ENCODE data around the gene SLC7A5.

SLC7A5 gene

DNA sequence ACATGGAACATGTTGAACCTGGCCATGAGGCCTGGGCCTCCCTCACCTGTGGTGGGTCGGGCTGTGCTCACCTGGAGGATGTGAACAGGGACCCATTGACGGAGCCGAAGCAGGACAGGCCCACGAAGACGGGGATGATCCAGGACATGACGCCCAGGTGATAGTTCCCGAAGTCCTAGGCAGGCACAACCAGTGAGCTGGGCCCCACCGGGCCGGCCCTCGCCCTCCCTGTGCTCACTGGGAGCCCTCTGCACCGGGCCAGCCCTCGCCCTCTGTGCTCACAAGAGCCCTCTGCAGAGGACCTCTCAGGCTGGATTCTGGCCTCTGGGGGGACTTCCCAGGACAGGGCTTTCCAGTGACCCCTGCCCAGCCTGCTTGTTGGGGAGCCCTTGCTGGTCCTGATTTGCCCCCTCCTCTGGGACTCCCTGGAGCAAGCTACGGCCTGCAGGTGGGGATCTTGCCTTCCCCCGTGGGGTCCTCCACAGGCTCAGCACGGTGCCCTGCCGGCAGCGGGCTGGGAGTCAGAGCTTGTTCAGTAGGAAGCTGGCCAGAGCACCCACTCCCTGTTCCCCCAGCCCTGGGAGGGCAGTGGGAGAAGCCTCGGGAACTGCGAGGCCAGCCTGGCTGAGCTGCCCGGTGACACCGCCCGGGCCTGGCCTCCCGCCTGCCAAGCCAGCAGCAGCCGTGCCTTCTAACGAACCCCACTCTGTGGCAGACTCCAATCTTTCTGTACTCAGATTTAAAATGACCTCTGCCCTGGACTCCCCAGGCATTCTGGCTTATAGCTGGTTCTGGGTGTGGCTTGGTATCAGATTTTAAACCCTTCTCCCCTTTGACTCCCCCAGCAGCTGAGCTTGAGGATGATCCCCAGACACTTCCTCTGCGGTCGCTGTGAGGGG is 30.4 kb downstream of the SLC7A5 start:
- Histone ChIP-seq H3K4me3 (ENCODE audit: low read length, poor library complexity, severe bottlenecking) (no peak overlapping the region), H3K9me2 (replicated peaks; ENCODE audit: low read depth, low read length) (no peaks in the 10 kb centered on the region), H3K9me3 (ENCODE audit: insufficient read depth, low read depth, low read length) (no peaks in the 10 kb centered on the region), H3K4me2 (ENCODE audit: low read depth, low read length, poor library complexity, severe bottlenecking) (no peak overlapping the region), H4K20me1 (ENCODE audit: insufficient read depth, low read length, poor library complexity, severe bottlenecking) (no peaks in the 10 kb centered on the region), H2AFZ (ENCODE audit: low read length) (no peak overlapping the region), H3K36me3 (ENCODE audit: insufficient read depth, low read length) (peaks cover 31% of the 10 kb centered on the region; the same call in 1 of the 2 replicates), H3K27me3 (ENCODE audit: insufficient read depth, low read length, poor library complexity, severe bottlenecking) (no peaks in the 10 kb centered on the region), H3K9ac (ENCODE audit: low read depth, low read length, poor library complexity, severe bottlenecking) (no peak overlapping the region), H3K79me2 (ENCODE audit: insufficient read depth, low read length) (no peaks in the 10 kb centered on the region), H3K4me1 (ENCODE audit: insufficient read depth, low read length, poor library complexity, severe bottlenecking) (no peaks in the 10 kb centered on the region), H3F3A (ENCODE audit: low read depth) (no peaks in the 10 kb centered on the region)
- TF ChIP-seq EZH2phosphoT487 (IDR thresholded peaks at IDR 0.05; ENCODE audit: borderline replicate concordance), result no peak
- TF ChIP-seq, protein P1, sequence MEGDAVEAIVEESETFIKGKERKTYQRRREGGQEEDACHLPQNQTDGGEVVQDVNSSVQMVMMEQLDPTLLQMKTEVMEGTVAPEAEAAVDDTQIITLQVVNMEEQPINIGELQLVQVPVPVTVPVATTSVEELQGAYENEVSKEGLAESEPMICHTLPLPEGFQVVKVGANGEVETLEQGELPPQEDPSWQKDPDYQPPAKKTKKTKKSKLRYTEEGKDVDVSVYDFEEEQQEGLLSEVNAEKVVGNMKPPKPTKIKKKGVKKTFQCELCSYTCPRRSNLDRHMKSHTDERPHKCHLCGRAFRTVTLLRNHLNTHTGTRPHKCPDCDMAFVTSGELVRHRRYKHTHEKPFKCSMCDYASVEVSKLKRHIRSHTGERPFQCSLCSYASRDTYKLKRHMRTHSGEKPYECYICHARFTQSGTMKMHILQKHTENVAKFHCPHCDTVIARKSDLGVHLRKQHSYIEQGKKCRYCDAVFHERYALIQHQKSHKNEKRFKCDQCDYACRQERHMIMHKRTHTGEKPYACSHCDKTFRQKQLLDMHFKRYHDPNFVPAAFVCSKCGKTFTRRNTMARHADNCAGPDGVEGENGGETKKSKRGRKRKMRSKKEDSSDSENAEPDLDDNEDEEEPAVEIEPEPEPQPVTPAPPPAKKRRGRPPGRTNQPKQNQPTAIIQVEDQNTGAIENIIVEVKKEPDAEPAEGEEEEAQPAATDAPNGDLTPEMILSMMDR (conservative IDR thresholded peaks at IDR 0.05; ENCODE audit: low read length), result no peak

DNA sequence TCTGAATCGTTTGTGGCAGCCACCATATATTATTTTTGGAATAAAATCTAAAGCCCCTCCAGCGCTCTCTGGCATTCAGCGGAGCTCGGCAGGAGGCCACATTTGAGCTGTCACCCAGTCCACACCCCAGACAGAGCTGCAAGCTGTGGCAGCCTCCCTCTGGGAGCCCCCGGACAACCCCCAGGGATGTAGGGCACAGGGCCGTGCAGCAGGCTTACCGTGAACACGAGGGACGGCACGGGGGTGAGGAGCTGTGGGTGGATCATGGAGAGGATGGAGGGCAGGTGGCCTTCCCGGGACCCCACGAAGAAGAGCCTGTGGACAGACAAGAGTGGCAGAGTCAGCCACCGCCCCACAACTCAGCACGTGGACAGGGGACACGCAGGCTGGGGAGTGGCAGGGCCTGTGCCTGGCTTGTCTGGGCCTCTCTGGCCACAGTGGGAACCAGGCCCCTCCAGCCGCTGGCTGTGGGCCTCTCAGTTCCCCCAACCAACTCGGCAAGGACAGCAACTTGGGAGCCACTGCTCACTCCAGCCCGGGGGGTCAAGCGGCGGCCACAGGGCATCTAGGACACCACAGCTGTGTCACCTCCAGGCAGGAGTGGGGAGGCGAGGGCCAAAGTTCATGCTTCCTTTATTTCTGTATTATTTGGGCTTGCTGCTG is 31.5 kb downstream of the SLC7A5 start:
- no peaks in the 10 kb centered on the region for H3F3A ChIP-seq (ENCODE audit: low read depth)

DNA sequence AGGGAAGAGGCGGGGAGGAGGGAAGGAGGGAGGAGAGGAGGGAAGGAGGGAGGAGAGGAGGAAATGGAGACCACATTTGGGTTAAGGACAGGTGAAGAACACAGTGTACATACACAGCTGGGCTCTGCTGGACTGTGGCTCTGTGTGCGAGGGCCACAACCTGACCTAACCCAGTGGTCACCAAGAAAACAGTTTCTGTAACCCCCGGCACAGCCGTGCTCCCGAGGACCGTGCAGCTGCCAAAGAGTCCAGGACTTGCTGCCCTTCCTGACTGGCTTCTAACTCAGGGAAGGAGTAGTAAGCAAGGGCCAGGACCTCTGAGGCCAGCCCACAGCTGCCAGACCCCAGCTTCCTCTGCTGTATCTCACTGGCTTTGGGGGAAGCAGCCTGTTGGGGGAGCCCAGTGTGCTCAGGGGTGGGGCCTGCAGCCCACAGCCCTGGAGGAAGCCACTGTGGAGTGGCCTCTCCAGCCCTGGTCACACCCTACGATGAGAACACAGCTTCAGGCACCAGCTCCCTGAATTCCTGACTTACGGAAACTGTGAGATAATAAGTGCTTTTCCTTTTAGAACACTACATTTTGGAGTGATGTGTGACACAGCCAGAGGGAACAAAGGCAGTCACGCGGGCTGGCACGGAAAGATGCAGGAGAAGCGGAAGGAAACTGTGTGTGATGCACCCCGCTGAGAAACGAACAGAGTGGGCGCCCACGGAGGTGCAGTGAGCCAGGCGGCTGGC is 32.3 kb downstream of the SLC7A5 start:
- H3K36me3 ChIP-seq (ENCODE audit: insufficient read depth, low read length), result peaks cover 31% of the 10 kb centered on the region; the same call in 1 of the 2 replicates
- H3K9me2 ChIP-seq (replicated peaks; ENCODE audit: low read depth, low read length), result no peaks in the 10 kb centered on the region
- H3K4me2 ChIP-seq (ENCODE audit: low read depth, low read length, poor library complexity, severe bottlenecking), result no peak overlapping the region
- no peak for TF ChIP-seq EZH2phosphoT487 (IDR thresholded peaks at IDR 0.05; ENCODE audit: borderline replicate concordance)
- TF ChIP-seq, protein P1 (conservative IDR thresholded peaks at IDR 0.05; ENCODE audit: low read length), result no peak
- H3K4me1 ChIP-seq (ENCODE audit: insufficient read depth, low read length, poor library complexity, severe bottlenecking), result no peaks in the 10 kb centered on the region
- no peaks in the 10 kb centered on the region for H3F3A ChIP-seq (ENCODE audit: low read depth)
- H4K20me1 ChIP-seq (ENCODE audit: insufficient read depth, low read length, poor library complexity, severe bottlenecking), result no peaks in the 10 kb centered on the region
- no peaks in the 10 kb centered on the region for H3K9me3 ChIP-seq (ENCODE audit: insufficient read depth, low read depth, low read length)
- no peaks in the 10 kb centered on the region for H3K79me2 ChIP-seq (ENCODE audit: insufficient read depth, low read length)
- H2AFZ ChIP-seq (ENCODE audit: low read length), result no peak overlapping the region
- H3K27me3 ChIP-seq (ENCODE audit: insufficient read depth, low read length, poor library complexity, severe bottlenecking), result no peaks in the 10 kb centered on the region
- H3K4me3 ChIP-seq (ENCODE audit: low read length, poor library complexity, severe bottlenecking), result no peak overlapping the region
- H3K9ac ChIP-seq (ENCODE audit: low read depth, low read length, poor library complexity, severe bottlenecking), result no peak overlapping the region

More for the DNA sequence above, 31.5 kb downstream of the SLC7A5 start:
- no peaks in the 10 kb centered on the region for H3K9me2 ChIP-seq (replicated peaks; ENCODE audit: low read depth, low read length)
- H3K36me3 ChIP-seq (ENCODE audit: insufficient read depth, low read length), result peaks cover 31% of the 10 kb centered on the region; the same call in 1 of the 2 replicates
- no peaks in the 10 kb centered on the region for H3K79me2 ChIP-seq (ENCODE audit: insufficient read depth, low read length)
- H3K9ac ChIP-seq (ENCODE audit: low read depth, low read length, poor library complexity, severe bottlenecking), result no peak overlapping the region
- TF ChIP-seq, protein P1 (conservative IDR thresholded peaks at IDR 0.05; ENCODE audit: low read length), result no peak
- no peak for TF ChIP-seq EZH2phosphoT487 (IDR thresholded peaks at IDR 0.05; ENCODE audit: borderline replicate concordance)
- no peaks in the 10 kb centered on the region for H3K9me3 ChIP-seq (ENCODE audit: insufficient read depth, low read depth, low read length)
- H3K27me3 ChIP-seq (ENCODE audit: insufficient read depth, low read length, poor library complexity, severe bottlenecking), result no peaks in the 10 kb centered on the region
- H4K20me1 ChIP-seq (ENCODE audit: insufficient read depth, low read length, poor library complexity, severe bottlenecking), result no peaks in the 10 kb centered on the region
- H3K4me1 ChIP-seq (ENCODE audit: insufficient read depth, low read length, poor library complexity, severe bottlenecking), result no peaks in the 10 kb centered on the region
- H3K4me3 ChIP-seq (ENCODE audit: low read length, poor library complexity, severe bottlenecking), result no peak overlapping the region
- H3K4me2 ChIP-seq (ENCODE audit: low read depth, low read length, poor library complexity, severe bottlenecking), result no peak overlapping the region
- H2AFZ ChIP-seq (ENCODE audit: low read length), result no peak overlapping the region

All from Loucy (cell line).